Measurements from ENCODE around the gene SUN3. TPM values are rescaled to one million over a fixed set of nuclear protein-coding genes. Genes with fewer than 3 reads are reported as not detected.

SUN3 gene
- total and polyA plus RNA-seq, 12 donors = 0.20 to 1.0 TPM; not detected in 10

- Histone ChIP-seq H3K27me3 (no peaks in the 10 kb centered on the region), H3K4me1 (replicated peaks in 1 of 2) (no peaks in the 10 kb centered on the region), H3K4me3 (no peak overlapping the region), H3K9me3 (replicated peaks in 1 of 3) (no peaks in the 10 kb centered on the region), H3K27ac (no peak overlapping the region), H3K36me3 (replicated peaks in 1 of 2) (peaks cover 0 to 10% of the 10 kb centered on the region in 2 donors)
- TF ChIP-seq POLR2A (IDR thresholded peaks at IDR 0.05) (no peak), CTCF (IDR thresholded peaks at IDR 0.05) (no peak)
- 75 to 95% (median 92%) methylated on average over 4 of the region's 4 CpGs for WGBS, 4 donors
- intact Hi-C loops (cut with DNase I) = no loop called here
- no peak for DNase-seq
These were observed 75.1 kb downstream of the SUN3 start for GRCh38 chr7:47953822-47954221.

DNA sequence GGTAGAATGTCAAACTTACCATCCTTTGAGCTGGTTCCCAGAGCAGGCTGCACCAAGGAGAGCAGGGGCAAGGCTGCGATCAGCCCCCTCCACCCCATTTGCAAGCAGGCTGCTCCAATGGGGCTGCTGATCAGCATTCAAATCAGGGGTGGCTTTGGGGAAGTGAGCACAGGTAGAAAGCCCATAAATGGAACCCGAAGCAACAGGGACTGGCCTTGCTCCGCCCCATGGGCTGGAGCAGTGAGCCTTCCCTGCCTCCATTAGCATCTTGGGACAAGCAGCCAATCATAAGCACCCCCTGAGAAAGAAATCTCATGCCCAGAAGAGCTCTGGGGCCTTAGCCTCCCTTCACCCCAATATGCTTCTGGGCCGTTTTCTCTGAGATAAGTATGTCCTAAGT, 76.7 kb downstream of the SUN3 start:
- Histone ChIP-seq H3K27ac (no peak overlapping the region), H3K9me3 (replicated peaks in 1 of 3) (no peaks in the 10 kb centered on the region), H3K27me3 (no peaks in the 10 kb centered on the region), H3K36me3 (replicated peaks in 1 of 2) (peaks cover 0 to 10% of the 10 kb centered on the region in 2 donors), H3K4me3 (no peak overlapping the region), H3K4me1 (replicated peaks in 1 of 2) (no peaks in the 10 kb centered on the region)
- TF ChIP-seq POLR2A (IDR thresholded peaks at IDR 0.05) = no peak
- TF ChIP-seq CTCF (IDR thresholded peaks at IDR 0.05) = no peak
- intact Hi-C loops (cut with DNase I) = no loop called here
- whole genome bisulfite sequencing, 4 donors = 70 to 94% (median 87%) methylated on average over 2 to 4 of the region's 4 CpGs
- no peak for DNase-seq

- no peak for TF ChIP-seq CTCF (IDR thresholded peaks at IDR 0.05)
- TF ChIP-seq POLR2A (IDR thresholded peaks at IDR 0.05) = no peak
- Histone ChIP-seq H3K4me1 (replicated peaks in 1 of 2) (no peaks in the 10 kb centered on the region), H3K27ac (no peak overlapping the region), H3K27me3 (no peaks in the 10 kb centered on the region), H3K9me3 (replicated peaks in 1 of 3) (no peaks in the 10 kb centered on the region), H3K36me3 (replicated peaks in 1 of 2) (peaks cover 0 to 10% of the 10 kb centered on the region in 2 donors), H3K4me3 (no peak overlapping the region)
- no peak for DNase-seq
- intact Hi-C loops (cut with DNase I) = no loop called here
These were observed 77.5 kb downstream of the SUN3 start for GRCh38 chr7:47951374-47951773.

- intact Hi-C loops (cut with DNase I) = no loop called here
- Histone ChIP-seq H3K36me3 (replicated peaks in 1 of 2) (peaks cover 0 to 10% of the 10 kb centered on the region in 2 donors), H3K4me3 (no peak overlapping the region), H3K27me3 (no peaks in the 10 kb centered on the region), H3K4me1 (replicated peaks in 1 of 2) (no peaks in the 10 kb centered on the region), H3K27ac (no peak overlapping the region), H3K9me3 (replicated peaks in 1 of 3) (no peaks in the 10 kb centered on the region)
- 74 to 84% (median 76%) methylated on average over 11 of the region's 11 CpGs for WGBS, 4 donors
- TF ChIP-seq POLR2A (IDR thresholded peaks at IDR 0.05) (no peak), CTCF (IDR thresholded peaks at IDR 0.05) (no peak)
- DNase-seq = no peak
These were observed 78.2 kb downstream of the SUN3 start for GRCh38 chr7:47950714-47951113.

All from adrenal gland (tissue), 12 donors.